ENCODE results near the gene DGKI. TPM values are rescaled to one million over a fixed set of nuclear protein-coding genes. Genes with fewer than 3 reads are reported as not detected.

The DGKI gene
- total and polyA plus RNA-seq, 2 of the 4 experiments (the other 2 are of a cell fraction): 3.9 to 15.8 TPM

- TF ChIP-seq FOS (IDR thresholded peaks at IDR 0.05; ENCODE audit: low read depth, low read length) (no peak), CTCF (conservative IDR thresholded peaks at IDR 0.05; ENCODE audit: low read depth, low read length) (no peak), POLR2A (IDR thresholded peaks at IDR 0.05; ENCODE audit: low read depth, low read length) (no peak), MXI1 (IDR thresholded peaks at IDR 0.05; ENCODE audit: borderline replicate concordance, low read depth, low read length) (no peak), SMC3 (IDR thresholded peaks at IDR 0.05; ENCODE audit: low read depth, low read length) (no peak), NFE2L2 (IDR thresholded peaks at IDR 0.05; ENCODE audit: low read depth, low read length) (no peak), RCOR1 (IDR thresholded peaks at IDR 0.05; ENCODE audit: insufficient replicate concordance, low read length) (no peak), MAZ (IDR thresholded peaks at IDR 0.05; ENCODE audit: borderline replicate concordance, low read depth, low read length) (no peak), ELK1 (IDR thresholded peaks at IDR 0.05; ENCODE audit: borderline replicate concordance, low read depth, low read length) (no peak), MAFK (IDR thresholded peaks at IDR 0.05; ENCODE audit: low read depth, low read length) (no peak), USF2 (IDR thresholded peaks at IDR 0.05; ENCODE audit: low read depth, low read length) (no peak), RAD21 (IDR thresholded peaks at IDR 0.05; ENCODE audit: low read length) (no peak), BHLHE40 (IDR thresholded peaks at IDR 0.05; ENCODE audit: low read depth, low read length) (no peak), RFX5 (IDR thresholded peaks at IDR 0.05; ENCODE audit: low read depth, low read length) (no peak), CHD1 (IDR thresholded peaks at IDR 0.05; ENCODE audit: low read depth, low read length) (no peak), CEBPB (IDR thresholded peaks at IDR 0.05; ENCODE audit: low read depth, low read length) (no peak)
- dilution Hi-C loops (cut with HindIII; ENCODE audit: low sequenced_read_pairs, unreplicated experiment) (no loop called here), in situ Hi-C loops (cut with MboI; ENCODE audit: low sequenced_read_pairs) (no loop called here)
Measured at GRCh38 chr7:137885678-137886077, 38.9 kb upstream of the DGKI start.

More at GRCh38 chr7:137885678-137886077, 38.9 kb upstream of the DGKI start:
- Histone ChIP-seq H3K23ac (ENCODE audit: low read depth, low read length) (peak overlapping the region; percentile 65; the same call in 1 of the 2 replicates), H2AK5ac (ENCODE audit: low read depth, low read length) (peak overlapping the region; percentile 8; the same call in 1 of the 2 replicates), H2AFZ (replicated peaks; ENCODE audit: low read length, poor library complexity) (no peak overlapping the region), H4K20me1 (ENCODE audit: insufficient read depth, low read length) (peaks cover 10% of the 10 kb centered on the region), H2AK9ac (replicated peaks; ENCODE audit: low read depth, low read length, poor library complexity) (no peak overlapping the region), H2BK15ac (ENCODE audit: low read depth, low read length) (no peak overlapping the region), H3K4ac (ENCODE audit: low read depth, low read length) (0 out of 2 replicates have a peak overlapping the region, but pooled peaks have one; percentile 9), H3K56ac (ENCODE audit: extremely low read depth, insufficient read depth, low read length) (0 out of 2 replicates have a peak overlapping the region, but pooled peaks have one; percentile 22), H3K4me1 (ENCODE audit: control insufficient read depth, insufficient read depth, low read length) (peaks cover 11% of the 10 kb centered on the region), H3K9ac (ENCODE audit: low read depth, low read length) (no peak overlapping the region), H2BK20ac (ENCODE audit: low read depth, low read length) (no peak overlapping the region), H3K27ac (ENCODE audit: insufficient read depth, low read length) (no peak overlapping the region), H3K9me3 (ENCODE audit: control insufficient read depth, insufficient read depth, low read length) (peaks cover 5% of the 10 kb centered on the region), H4K5ac (ENCODE audit: low read depth, low read length) (no peak overlapping the region), H3K4me3 (ENCODE audit: insufficient read depth, low read depth, low read length) (no peak overlapping the region), H3K18ac (ENCODE audit: low read depth, low read length) (no peak overlapping the region), H3K4me2 (ENCODE audit: low read depth, low read length) (no peak overlapping the region), H4K91ac (ENCODE audit: insufficient read depth, low read depth, low read length) (peak overlapping the region; percentile 51; the same call in 1 of the 2 replicates), H3K27me3 (ENCODE audit: control insufficient read depth, insufficient read depth, low read length) (no peaks in the 10 kb centered on the region), H2BK5ac (ENCODE audit: low read depth, low read length, poor library complexity, severe bottlenecking) (no peak overlapping the region), H3K36me3 (ENCODE audit: control insufficient read depth, insufficient read depth, low read length) (peaks cover 53% of the 10 kb centered on the region), H3K79me1 (ENCODE audit: low read depth in 1 of 2, low read length in 2 of 2) (peaks cover 21 to 68% of the 10 kb centered on the region in 2 experiments), H3K9me1 (ENCODE audit: insufficient read depth, low read length) (peaks cover 18% of the 10 kb centered on the region), H3K14ac (replicated peaks; ENCODE audit: low read depth, low read length) (0 out of 2 replicates have a peak overlapping the region, but pooled peaks have one; percentile 11), H4K8ac (ENCODE audit: low read depth in 2 of 2, low read length in 2 of 2) (no peak overlapping the region), H2BK120ac (ENCODE audit: low read depth, low read length) (no peak overlapping the region)
- ChIA-PET POLR2A (ENCODE audit: unreplicated experiment) (no interaction called here), CTCF (no interaction called here)
- BruUV-seq (replicated peaks): no TSS peak
- ATAC-seq (ENCODE audit: low read depth) (no peak), DNase-seq (no peak)
- no CpG with 5 or more reads among the region's 5 CpGs for WGBS, 2 experiments (ENCODE audit: extremely low coverage in 2 of 2, insufficient read length in 1 of 2)
- intact Hi-C loops (cut with micrococcal nuclease): no loop called here
